HG03108 (cell line): Measurements from ENCODE around the gene CACNG8.
"Not testable (repeated sequence)": the region's sequence is repeated elsewhere in the genome, so short reads cannot be mapped to it uniquely, and the experiment has no call there.

Experiments used
- ATAC-seq: cut with Tn5 transposase; IDR thresholded peaks from one replicate; pipeline ENCODE4 v1.9.1; 2021; ENCODE audit warnings: moderate library complexity; ENCODE audit not compliant: unreplicated experiment

CACNG8 gene

DNA sequence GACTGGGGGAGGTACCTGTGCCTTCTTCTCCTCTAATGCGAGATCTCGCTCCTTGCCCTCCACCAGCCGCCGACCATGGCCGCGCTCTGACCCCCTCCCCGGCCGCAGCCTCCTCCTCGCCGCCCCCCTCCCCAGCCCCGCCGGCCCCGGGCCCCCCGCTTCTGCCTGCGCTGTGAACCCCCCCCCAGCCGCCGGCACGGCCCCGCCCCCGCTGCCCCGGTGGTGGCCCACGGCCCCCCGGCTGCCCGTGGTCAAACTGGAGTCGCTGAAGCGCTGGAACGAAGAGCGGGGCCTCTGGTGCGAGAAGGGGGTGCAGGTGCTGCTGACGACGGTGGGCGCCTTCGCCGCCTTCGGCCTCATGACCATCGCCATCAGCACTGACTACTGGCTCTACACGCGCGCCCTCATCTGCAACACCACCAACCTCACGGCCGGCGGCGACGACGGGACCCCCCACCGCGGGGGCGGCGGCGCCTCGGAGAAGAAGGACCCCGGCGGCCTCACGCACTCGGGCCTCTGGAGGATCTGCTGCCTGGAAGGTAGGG, at the start of gene CACNG8:
Gene CACNG8 (plus strand): TSS at position 51 of the 545 bp plus-strand sequence.
- ATAC-seq: no peak

DNA sequence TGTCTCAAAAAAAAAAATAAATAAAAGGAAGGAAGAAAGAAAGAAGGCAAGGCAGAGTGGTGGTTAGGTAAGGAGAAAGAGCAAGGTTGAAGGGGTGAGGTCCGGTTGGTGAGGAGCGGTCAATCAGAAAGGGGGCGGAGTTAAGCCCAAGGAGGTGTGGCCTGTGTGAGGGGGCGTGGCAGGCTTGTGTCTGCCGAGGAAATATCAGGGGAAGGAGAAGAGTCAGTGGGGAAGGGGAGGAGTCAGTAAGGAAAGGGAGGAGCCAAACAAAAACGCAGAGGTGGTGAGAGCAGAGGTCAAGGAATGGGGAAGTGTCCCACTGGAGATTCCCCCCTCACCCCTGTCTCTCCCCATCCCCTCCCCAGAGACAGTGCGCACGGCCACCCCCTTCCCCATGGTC, 47.7 kb upstream of the CACNG8 start:
- no peak for ATAC-seq

DNA sequence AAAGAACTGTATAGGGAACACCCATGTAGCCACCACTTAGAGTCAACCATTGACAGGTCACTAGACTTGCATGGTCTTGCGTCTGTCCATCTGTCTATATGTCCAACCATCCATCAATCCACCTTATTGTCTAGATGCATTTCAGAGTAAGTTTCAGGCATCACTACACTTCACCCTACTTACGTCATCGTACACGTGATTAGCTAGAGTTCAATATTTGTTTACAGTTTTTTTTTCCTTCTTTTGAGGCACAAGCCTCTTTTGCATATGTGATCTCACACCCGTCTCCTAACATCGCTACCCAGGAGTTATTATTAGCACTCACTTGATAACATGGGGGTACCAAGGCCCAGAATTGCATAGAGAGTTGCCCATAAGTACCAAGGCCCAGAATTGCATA, 46.7 kb upstream of the CACNG8 start:
- ATAC-seq: no peak

DNA sequence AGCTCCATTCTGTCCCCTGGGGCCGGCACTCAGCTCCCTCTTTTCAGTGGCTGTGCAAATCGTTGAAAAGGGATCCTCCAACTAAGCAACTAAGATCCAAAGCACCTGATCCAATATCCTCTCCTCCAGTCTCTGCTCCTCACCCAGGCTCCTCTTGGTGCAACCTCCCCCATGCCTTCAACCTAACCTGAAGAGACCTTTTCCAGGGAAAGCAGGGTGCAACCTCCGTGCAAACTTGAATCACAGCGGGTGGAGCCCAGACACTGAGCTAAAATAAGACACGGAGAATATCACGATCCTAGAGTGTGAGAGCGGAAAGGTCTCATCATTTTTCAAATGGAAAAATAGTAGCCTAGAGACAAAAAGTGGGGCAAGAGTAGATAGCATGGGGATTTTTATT, 45.4 kb upstream of the CACNG8 start:
- no peak for ATAC-seq

DNA sequence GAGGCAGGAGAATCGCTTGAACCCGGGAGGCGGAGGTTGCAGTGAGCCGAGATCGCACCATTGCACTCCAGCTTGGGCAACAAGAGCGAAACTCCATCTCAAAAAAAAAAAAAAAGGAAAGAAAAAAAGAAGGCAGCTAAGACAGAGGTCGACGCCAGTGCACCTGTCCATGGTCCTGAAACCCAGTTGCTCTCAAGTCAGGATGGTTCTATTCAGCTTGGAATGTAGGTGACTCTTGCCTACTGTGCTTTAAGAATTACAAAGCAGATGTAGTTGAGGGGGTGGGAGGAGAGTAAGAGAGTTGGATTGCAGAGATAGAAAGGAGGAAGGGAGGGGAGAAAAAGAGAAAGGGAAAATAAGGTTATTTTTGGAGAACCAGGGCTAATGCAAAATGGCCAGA, 35.0 kb upstream of the CACNG8 start:
- no peak for ATAC-seq

DNA sequence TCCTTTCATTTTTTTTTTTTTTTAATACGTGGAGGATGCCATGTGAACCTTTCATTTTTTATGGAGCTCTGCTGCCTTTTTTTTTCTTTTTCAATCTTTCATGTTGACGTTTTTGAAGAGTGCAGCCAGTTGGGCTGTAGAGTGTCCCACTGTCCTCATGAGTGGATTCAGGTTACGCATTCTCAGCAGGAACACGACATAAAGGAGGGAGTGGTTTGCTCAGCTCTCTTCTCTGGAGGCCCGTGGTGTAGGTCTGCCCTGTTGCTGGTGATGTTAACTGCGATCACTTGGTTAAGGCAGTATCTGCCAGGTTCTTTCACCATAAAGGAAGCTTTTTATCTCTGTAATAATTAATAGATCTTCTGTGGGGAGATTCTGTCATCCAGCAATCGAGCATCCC, 26.7 kb upstream of the CACNG8 start:
- ATAC-seq: no peak

DNA sequence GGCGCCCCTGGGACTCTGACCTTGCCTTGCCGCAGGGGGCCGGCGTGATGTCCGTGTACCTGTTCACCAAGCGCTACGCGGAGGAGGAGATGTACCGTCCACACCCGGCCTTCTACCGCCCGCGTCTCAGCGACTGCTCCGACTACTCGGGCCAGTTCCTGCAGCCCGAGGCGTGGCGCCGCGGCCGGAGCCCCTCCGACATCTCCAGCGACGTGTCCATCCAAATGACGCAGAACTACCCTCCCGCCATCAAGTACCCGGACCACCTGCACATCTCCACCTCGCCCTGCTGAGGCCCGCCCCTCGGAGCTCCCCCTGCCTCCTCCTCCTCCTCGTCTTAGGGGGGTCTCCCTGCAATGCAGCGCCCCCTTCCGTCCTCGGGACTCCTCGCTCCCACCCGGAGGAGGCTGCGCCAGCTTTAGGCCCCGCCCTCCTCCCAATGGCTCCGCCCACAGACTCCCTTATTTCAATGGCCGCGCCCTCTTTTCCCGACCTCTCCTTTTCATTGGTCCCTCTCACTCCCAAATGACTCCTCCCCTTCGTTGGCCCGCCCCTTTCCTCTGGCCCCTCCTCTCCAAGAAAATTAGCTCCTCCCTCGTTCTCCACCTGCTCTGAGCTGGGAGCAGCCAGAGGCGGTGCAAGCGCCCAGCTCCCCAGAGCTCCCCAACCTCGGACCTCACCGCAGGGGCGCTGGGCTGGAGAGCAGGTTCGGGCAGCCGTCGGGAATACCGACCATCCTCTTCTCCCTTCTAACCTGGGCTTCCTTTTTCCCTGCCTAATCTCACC, 20.5 kb upstream of the CACNG8 start:
- no peak for ATAC-seq

DNA sequence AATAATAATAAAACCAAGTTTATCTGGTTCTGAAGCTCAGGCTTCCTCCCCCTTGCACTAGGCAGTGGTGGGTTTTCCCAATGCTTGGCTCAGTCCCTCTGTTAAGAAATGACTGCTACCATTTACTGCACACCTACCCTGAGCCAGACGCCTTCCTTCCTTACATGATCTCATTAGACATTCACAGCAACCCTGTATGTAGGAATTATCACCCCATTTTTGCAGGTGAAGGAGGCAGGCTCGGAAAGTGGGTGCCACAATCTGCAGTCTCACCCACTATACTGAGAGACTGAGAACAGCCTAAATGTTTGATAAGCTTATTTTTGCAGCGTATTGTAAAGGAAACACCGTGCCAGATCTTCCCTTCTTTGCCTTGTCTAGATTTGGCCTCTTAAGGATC, 18.3 kb upstream of the CACNG8 start:
- no peak for ATAC-seq

DNA sequence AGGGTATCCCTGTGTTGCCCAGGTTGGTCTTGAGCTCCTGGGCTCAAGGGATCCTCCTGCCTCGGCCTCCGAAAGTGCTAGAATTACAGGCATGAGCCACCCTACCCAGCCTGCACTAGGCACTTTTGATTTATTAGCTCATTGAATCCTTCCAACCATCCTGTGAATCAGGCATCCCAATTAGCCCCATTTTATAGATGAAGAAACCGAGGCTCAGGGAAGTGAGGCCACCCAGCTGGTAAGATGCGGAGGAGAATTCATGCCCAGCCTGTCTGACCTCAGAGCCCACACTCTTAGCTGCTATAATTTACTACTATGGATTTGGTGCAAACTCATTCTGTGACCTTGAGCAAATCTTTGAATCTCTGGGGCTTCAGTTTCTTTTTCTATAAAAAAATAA, 17.8 kb upstream of the CACNG8 start:
- no peak for ATAC-seq

DNA sequence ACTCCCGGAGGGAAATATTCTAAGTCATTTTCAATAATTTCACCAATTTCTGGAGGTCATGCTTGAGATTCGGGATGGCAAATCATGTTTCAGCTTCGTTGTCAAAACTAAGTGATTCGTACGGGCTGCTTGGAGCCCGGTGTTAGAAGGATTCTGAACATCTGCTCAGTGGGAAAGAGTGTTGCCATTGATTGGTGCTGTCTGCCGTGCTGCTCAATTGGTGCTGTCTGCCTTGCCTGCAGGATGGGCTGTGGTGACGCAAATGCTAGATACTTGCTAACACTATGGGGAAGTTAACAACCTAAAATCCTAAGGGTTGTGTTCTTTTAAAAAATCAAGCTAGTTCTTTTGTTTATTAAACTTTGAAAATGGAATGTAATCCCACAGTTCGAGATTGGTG, 17.3 kb upstream of the CACNG8 start:
- ATAC-seq: no peak

DNA sequence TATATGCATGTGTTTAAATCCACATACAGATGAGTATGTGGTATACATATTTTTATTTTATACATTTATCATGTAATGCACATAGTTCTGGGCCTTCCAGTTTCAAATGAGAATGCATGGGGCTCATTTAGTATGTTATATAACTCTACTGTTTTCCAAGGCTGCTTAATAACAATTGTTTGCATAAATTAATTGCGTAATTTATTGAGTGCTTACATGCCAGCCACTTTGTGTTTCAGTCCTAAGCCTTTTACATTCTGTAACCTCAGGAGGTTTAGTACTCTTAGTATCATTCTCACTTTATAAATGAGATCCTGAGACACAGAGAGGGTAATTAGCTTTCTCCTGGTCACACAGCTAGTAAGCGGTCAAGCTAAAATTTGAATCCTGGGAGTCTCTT, 16.7 kb upstream of the CACNG8 start:
- no peak for ATAC-seq

DNA sequence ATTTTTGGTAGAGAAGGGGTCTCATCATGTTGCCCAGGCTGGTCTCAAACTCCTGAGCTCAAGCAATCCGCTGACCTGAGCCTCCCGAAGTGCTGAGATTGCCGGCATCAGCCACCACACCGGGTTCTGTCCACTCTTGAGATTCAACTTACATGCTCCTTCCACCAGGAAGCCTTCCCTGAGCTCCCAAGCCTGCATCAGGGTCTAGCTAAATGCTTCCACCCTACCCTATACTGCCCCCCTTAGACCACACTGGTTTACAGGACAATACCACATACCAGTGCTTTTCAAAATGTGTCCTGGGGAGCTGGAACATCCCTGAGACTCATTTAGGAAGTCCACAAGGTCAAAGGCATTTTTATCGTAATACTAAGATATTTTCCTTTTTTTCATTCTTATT, 15.1 kb upstream of the CACNG8 start:
- no peak for ATAC-seq

DNA sequence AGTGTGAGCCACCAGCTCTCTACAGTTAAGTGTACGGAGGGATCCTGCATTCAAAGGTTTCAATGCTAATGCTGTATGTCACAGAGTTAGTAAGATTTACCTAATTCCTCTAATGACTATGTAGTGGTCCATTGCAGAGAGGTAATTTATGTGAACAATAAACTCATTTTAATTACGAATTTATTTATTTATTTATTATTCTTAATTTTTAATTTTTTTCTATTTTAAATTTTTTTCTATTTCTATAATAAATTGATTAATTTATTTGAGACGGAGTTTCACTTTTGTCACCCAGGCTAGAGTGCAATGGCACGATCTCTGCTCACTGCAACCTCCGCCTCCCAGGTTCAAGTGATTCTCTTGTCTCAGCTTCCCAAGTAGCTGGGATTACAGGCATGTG, 14.1 kb upstream of the CACNG8 start:
- not testable (repeated sequence) for ATAC-seq

DNA sequence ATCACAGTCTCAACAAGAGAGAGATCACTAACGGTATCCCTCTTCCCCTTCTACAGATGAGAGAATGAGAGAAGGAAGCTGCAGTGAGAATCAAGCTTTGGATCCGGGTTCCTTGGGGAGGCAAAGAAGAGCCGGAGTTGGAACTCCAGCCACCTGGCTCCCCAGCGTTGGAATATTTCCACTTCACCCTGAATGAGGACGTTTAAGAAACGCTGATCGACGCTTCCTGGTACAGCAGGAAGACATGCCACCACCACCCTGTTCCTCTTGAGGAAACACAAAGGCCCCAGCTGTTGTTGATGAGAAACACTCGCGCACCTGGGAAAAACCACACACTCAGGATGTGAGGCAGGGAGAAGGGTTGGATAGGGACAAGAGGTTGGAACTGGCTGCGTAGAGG, 11.3 kb upstream of the CACNG8 start:
- ATAC-seq: no peak

DNA sequence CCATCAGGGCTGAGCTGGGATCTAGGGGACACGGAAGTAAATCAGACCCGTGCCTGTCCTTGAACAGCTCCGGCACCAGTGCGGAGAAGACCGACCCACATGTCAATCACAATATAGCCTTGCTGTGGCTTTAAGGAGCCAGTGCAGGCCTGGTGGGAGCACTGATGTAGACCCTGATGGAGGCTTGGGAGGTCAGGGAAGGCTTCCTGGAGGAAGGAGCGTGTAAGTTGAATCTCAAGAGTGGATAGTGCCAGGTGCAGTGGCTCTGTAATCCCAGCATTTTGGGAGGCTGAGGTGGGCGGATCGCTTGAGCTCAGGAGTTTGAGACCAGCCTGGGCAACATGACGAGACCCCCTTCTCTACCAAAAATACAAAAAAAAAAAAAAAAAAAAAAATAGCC, 10.8 kb upstream of the CACNG8 start:
- no peak for ATAC-seq

DNA sequence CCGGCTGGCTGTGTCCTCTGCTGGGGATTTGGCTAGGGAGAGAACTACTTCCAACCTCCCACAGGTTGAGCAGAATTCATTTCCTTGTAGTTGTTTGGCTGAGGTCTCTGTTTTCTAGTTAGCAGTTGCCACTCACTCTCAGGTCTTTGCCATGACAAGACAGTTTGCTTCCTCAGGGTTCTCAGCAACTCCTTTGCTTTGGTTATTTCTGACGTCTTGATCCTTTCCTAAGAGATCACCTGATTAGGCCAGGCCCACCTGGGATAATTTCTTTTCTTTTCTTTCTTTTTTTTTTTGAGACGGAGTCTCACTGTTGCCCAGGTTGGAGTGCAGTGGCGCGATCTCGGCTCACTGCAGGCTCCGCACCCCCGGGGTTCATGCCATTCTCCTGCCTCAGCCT, 9.4 kb upstream of the CACNG8 start:
- no peak for ATAC-seq

DNA sequence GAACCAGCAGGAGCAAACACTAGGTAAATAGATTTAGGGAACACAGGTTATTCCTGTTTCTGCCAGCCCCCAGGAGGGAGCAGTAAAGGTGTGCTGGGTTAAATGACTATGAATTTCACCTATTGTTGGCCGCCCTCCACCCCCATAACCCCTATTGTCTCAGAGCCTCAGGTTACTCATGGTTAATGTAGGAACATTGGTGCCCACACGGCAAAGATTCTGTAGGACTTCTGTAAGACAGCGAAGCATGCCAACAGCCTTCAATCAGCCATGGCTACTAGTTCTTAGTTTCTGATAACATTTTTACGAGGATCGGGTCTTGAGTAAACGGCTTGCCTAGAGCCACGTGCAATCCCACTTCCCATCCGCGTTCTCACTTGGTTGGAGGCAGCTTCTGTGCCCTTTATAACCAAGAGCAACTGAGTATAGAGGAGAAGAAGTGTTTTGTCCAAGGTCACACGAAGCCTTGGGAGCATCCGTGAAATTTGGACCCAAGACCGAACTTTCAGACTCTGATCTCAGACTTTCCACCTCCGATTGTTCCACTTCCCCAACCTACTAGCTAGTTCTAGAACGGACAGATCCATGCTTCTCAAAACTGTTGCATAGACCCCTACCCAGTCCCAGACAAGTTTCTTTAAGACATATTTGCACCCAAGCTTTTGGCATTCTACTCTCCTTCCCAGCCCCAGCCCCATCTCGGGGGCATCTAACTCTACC, 5.1 kb upstream of the CACNG8 start:
- ATAC-seq: no peak

DNA sequence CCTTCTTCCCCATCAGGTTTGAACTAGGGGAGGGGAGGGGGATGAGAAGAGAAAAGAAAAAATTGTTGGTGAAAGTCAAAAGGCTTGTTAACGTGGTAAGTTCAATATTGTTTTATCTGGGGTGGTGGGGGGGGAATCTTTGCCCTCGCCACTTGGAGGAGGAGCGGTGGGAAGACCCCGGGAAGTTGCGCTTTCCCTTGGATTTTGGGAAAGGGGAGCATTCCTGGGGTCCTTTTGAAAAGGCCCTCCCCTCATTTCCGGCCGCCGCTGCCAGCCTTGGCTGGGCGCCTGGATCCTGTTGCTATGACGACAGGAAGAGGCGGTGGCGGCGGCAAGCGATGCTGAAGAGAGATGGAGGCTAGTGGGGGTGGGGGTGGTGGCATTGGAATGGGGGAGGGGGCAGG, 4.6 kb upstream of the CACNG8 start:
- ATAC-seq: no peak

DNA sequence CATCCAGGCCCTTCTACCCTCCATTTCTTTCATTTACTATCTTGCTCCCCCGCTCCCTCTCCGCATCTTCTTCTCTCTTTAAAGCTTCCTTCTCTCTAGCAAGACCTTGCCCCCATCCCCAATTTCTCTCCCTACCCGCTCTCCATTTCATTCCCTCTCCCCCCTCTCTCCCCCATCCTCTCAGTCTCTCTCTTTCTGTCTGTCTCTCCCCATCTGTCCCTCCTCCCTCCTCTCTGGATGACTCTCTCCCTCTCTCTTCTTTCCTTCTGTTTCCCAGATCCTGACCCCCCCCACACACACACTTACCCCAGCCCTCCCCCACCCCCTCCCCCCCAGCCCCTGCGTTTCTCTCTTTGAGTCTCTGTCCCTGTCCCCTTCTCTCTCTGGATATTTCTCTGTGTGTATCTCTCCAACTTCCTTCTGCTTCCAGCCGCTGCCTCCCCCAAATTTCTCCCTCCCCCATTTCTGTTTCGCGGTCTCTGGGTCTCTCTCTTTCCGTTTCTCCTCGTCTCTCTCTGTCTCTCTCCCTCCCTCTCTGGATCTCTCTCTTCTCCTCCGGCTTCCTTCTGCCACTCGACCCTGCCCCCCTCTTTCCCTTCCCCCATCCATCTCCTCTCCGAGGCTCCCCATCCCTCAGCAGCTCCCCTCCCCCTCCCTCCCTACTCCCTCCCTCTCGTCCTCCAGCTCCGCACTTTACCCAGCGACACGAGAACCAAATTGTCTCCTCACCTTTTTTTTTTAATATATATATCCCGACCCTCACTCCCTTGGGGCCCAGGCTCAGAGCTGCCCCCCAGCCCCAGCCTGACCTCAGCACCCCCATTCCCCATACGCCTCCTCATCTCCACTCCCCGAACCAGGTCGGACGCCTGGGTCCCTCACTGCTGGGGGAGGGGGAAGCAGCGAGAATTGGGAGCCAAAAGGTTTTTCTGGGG, 3.6 kb upstream of the CACNG8 start:
- ATAC-seq: no peak

DNA sequence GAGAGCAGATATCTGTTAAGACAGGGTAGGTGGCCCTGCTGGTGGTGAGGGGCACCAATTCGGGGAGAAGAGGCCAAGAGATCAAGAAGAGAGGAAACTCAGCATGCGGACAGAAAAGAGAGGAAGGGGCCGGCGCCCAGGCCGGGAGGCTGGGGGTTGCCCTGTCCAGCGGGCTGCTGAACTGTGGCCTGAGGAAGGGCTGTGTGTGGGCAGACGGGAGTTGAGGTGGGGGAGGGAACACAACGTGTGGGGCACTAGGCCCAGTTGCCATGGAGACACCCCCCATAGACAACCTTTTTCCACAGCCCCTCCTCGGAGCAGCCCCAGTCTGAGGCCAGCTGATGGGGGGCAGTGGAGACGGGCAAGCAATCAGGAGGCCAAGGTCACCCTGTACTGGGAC, 2.5 kb upstream of the CACNG8 start:
- ATAC-seq: no peak

DNA sequence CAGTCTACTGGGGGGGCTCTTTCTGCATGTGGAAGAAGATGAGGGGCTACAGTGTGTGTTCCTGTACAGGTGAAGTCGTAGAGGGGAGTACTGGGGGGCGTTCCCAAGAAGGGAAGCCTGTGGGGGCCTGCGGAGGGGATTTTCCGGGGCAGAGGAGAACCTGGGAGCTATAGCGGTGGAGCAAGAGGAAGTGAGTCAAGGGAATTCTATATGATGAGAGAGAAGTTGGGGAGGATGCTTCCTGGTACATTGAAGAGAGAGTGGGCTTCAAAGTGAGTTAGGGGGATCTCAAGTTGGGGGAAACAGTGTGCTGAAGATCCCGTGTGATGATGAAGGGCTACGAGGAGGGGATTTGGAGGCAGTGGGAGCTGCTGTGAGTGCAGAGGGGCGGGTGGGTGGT, 1.9 kb upstream of the CACNG8 start:
- ATAC-seq: no peak
